GM04503 (cell line): Measurements from ENCODE around the gene ARMCX6.
"Not testable (repeated sequence)": the region's sequence is repeated elsewhere in the genome, so short reads cannot be mapped to it uniquely, and the experiment has no call there.

Source experiments
- DNase-seq: peaks from one replicate; pipeline ENCODE4 v3.0.0-alpha.2; 2012; ENCODE audit warnings: low read depth

Gene ARMCX6

DNA sequence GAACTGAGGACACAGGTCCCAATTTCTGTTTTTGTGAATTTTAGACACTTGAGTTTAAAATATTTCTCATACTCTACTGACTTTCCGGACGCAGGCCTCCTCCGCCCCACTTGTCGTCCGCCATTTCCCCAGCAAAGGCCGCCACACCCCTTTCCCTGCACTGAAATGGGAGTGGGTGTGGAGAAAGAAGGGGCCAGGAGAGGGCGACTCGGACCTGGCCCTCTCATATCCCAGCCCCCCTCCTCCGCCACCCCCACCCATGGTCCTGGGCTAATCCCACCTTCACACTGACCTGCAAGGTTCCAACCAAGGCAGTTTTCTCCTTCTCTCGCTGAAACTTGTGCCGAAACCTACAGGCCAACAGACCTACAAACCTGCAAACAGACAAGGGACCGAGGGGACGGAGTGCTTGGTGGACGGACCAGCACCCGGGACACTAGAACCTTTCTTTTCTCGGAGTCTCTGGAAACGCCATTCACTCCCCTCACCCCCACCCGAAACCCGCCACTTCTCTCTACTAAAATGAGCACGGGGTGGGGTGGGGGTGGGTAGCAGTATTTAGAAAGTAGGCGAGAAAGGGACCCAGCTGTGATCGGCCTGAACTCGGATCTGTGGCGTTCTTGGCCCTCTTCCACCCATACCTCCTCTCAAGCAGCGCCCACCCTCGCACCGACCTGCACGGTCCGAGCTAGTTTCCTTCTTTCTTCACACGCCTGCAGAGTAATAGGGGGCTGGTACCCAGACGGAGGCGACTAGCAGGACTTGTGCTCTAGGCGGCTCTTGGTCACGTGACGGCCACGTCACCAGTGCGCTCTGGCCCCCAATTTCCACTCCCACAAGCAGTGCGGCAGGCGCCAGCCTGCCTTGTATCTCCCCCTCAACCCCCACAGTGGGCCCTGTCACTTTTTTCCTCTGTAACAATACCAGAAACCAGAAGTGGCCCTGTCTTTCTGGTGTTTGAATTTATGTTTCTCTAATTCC lies at the start of gene ARMCX6:
Gene ARMCX6 (minus strand): TSS at position 790 of the 981 bp plus-strand sequence. CDS start 1,380 bp downstream, outside the sequence.
- no peak for DNase-seq

DNA sequence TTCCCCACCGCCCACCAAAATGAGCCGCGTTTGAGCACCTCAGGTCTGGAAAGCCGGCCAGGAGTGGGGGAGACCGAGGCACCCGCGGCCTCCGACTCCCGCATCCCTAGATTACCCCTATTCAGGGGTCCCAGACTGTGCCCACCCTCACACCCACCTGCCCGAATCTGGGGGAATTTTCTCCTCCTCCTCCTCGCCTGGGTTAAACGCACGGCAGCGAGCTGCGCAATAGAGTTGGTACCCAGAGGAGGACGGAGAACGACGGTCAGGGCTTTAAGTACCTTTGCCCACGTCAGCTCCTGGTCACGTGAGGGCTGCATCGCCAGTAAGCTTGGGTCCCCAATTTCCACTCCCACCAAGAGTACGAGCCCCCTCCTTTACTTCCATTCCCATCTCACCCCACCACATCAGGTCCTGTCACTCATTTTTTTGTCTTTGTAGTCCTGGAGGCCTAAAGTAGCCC lies 41.8 kb upstream of the ARMCX6 start, which contains the start of gene ARMCX2:
Gene ARMCX2 (minus strand): TSS at position 250 of the 463 bp plus-strand sequence. CDS start 2,262 bp downstream, outside the sequence.
- DNase-seq, result peak; percentile 20

DNA sequence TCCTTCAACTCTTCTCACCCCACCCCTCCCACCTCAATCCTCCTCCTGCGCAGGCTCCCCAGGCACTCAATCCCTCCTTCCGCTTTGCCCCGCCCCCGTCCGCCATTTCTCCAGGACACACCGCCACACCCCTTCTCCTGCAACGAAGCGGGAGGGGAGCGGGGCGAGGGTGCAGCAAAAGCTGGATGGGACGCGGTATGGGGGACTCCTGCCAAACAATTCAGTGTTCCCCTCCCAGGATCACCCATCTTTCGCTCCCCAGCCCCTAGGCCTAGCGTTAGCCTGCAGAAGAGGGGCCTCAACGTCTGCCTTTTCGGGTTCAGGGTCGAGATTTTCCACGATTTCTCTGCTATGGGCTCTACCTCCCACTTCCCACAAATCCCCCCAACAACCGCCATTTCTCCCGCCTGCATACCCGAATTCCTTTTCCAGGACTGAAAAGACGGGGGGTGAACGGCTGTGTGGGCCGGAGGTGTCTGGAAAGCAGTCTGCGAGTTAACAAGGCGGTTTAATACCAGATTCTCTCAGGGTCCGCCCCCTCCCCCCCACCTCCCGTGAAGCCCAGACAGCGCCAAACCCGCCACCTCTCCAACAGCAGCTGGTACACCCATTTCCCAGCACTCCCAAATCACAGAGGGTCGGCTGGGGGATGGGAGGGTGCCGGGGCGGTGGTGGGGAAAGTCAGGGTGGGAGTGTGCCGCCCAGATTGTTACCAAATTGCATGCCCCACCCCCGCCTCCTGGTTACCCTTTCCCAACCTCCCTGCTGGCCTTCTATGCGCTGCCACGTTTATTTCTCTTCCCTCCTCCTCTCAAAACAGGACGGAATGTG lies 41.1 kb upstream of the ARMCX6 start:
- DNase-seq, result no peak

- no peak for DNase-seq
These were observed 39.7 kb upstream of the ARMCX6 start for GRCh38 chrX:101657495-101657894.

DNA sequence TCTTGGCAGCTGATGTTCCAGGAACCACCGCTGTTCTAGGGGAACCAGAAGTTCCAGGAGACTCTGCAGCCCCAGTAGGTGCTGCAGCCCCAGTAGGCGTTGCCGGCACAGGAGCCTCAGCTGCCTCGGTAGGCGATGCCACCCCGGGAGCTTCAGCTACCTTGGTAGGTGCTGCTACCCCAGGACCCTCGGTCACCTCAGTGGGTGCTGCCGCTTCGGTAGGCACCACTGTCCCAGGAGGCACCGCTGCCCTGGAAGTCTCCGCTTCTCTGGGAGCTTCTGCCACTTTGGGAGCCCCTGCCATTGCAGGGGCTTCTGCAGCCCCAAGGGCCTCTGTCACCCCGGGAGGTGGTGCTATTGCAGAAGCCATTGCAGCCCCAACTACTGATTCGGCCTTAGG lies 39.0 kb upstream of the ARMCX6 start:
- DNase-seq, result no peak

DNA sequence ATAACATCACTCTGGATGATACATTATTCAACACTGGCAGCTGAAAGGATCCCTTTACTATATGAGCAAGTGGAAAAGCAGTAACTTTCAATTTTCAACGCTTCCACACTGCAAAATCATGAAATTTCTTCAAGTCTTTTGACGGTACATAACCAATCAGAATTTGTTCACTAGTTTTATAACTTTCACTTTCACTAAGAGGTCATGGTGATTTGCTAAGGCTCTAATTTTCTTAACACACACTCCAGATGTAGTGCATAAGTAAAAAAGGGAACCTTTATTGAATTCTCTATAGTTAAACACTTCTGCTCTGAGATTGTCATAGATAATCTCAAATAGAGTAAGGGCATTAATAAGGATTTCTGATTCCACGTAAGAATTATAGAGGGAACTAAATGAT lies 37.7 kb upstream of the ARMCX6 start:
- DNase-seq, result no peak

GRCh38 chrX:101647716-101648115 lies 29.9 kb upstream of the ARMCX6 start:
- not testable (repeated sequence) for DNase-seq

DNA sequence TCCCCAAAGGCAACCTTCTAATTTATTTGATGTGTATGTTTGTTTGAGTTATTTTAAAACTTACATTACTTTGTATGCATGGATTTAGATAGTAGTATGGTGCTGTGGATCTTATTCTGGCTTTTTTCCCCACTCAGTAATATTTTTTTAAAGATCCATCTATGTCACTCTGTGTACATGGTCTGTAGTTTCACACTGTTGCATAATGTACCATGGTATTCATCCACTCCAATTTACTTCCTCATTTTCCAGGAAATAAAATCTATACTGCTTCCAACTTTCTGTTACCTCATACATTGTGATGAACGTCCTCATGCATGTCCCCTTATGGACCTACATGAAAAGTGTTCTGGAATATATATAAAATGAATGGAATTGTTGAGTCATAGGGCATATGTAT lies 24.3 kb upstream of the ARMCX6 start:
- no peak for DNase-seq

DNA sequence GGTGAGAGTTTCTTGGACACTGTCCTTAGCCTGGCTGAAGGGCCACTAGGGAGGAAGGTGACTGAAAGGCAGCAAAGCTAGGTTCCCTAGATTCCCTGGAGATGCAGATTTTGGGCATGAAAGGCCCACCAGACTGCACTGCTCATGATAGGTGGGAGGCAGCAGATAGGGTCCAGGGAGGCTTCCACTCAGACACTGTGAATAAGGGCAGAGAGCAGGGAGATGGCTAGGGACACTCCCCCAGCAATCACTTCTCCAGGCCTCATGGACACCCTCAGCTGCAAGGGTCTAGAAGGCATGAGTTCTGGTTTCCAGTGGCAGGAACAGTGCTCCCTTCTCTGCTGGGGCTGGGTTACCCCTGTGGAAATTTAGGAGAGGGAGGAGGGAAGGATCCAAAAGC lies 21.8 kb upstream of the ARMCX6 start:
- DNase-seq, result no peak

DNA sequence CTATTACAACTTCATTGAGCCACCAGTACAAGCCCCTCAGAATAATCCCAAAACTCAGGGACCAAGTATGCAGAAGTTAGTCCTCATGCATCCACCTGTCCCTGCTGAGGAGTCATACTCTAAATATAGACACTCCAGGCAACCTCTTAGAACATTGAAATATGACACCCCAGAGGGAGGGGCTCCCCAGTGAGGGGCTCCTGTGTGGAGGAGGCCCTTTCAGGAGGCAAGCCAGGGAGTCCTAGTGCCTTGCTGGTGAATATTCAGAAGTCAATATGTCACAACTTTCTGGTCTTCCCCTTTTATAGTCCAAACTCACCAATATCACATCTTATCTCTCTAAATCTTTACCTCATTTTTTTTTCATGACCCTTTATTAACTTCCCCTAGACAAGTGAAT lies 1.6 kb upstream of the ARMCX6 start:
- no peak for DNase-seq

DNA sequence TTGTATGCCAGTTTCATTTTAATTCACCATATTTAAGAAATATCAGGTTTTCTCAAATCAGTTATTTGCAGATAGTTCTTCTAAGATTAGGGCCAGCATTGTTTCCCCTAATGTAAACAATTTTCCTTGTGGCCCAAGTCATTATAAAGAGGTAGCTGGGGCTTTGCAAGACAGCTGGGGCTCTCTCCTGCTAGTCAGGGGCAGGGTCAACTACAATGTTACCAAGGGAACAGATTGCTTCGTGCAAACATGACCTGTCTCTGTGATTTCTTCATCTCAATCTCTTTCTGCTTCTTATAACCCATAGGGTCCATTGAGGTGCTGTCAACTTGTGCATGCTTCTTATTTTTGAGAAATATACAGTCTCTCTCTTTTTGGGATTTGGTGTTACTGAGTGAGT lies 12.1 kb downstream of the ARMCX6 start:
- no peak for DNase-seq

DNA sequence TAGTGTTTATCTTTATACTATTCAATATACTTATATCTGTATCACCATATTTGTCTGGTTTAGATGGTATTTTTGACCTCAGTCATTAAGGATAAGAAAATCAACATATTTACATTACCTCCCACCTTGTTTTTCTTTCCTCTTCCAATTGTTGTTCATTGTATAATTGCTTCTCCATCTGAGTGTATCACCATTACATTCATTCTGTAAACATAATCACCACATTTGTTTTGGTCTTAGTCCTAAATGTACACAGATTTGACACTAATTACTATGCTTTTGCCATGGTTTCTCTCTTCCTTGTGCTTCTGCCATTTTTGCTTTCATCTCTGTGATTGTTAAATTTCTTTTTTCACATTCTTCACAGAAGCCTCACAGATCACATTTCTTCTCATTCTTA lies 12.7 kb downstream of the ARMCX6 start:
- DNase-seq, result no peak

DNA sequence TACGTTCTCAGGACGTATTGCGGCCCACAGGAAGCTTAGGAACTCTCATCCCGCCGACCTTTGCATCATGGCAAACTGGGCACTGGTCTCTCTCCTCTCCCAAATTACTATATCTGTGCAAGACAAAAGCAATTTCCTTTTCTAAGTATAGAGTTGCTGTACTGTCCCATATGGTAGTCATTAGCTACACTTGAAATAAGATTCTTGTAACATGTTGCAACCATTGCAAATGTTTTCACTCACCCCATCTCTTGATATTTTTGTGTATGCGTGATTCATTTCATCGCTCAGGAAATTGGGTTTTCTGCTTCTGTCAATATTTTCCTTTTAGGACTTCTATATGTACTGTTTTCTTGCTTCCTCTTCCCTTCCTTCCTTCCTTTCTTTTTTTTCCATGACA lies 15.7 kb downstream of the ARMCX6 start:
- no peak for DNase-seq

- not testable (repeated sequence) for DNase-seq
These were observed 18.2 kb downstream of the ARMCX6 start for GRCh38 chrX:101599592-101599991.

GRCh38 chrX:101595739-101596419 lies 21.9 kb downstream of the ARMCX6 start:
- DNase-seq, result no peak
